GM12873 (cell line): ENCODE data around the gene CIPC.

Experiments
- CTCF ChIP-seq: IDR thresholded peaks from 2 replicates; pipeline ENCODE4 v1.5.1; 2012; ENCODE audit warnings: low read depth, mild to moderate bottlenecking, moderate library complexity, low read length, control low read depth; ENCODE audit not compliant: insufficient read depth; ENCODE audit errors: missing control alignments

CIPC gene

GRCh38 chr14:77151918-77152588, 54.0 kb downstream of the CIPC start:
- TF ChIP-seq CTCF: peak; percentile 21

DNA sequence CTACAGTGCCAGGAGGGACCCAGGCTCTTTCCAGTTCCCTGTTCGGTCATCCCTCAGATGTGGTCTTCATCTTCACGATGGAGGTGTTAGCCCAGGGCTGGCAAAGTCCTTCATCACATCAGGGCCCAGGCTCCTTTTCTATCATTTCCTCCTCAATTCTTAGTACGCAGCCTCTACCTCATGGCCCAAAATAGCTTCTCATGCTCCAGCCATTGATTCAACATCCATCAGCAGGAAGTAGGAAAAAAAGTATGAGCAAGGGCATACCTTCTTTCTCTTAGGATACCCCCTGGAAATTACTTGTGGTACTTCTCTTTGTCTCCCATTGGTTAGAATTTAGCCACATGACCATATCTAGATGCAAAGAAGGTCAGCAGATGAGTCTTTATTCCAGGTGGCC, 55.7 kb downstream of the CIPC start:
- TF ChIP-seq CTCF: no peak

- no peak for TF ChIP-seq CTCF
These were observed 56.4 kb downstream of the CIPC start for GRCh38 chr14:77154421-77154820.

DNA sequence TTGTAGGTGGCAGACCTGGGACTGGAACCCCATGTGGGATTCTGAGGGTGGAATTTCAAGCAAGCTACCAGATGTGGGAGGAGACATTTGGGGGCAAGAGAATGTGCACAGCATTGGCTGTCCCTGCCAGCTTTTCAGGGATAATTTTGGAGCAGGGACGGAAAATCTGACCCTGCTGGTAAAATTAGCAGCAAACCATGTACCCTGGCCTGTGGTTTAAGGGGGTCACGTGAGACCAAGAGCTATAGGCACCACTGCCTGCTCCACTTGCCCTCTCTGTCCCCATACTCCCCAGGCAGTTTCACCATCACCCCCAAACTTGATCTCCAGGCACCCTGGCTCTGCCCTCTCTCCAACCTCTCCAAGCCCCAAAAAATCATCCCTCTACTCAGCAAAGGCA, 57.0 kb downstream of the CIPC start:
- no peak for TF ChIP-seq CTCF

DNA sequence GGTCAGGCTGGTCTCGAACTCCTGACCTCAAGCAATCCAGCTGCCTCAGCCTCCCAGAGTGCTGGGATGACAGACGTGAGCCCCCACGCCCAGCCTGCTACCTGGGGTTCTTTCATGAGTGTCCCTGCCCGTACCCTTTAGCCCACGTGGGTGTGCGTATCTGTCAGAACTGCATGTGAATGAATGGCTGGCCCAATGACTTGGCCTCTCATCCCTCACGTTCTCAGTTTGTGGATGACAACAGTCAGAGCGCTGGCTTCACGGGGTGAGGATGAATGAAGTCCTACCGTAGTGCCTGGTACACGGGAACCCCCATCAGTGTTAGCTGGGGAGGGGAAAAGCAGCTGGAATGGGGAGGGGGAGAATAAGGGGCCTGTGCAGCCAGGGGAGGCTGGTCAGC, 59.7 kb downstream of the CIPC start:
- no peak for TF ChIP-seq CTCF

DNA sequence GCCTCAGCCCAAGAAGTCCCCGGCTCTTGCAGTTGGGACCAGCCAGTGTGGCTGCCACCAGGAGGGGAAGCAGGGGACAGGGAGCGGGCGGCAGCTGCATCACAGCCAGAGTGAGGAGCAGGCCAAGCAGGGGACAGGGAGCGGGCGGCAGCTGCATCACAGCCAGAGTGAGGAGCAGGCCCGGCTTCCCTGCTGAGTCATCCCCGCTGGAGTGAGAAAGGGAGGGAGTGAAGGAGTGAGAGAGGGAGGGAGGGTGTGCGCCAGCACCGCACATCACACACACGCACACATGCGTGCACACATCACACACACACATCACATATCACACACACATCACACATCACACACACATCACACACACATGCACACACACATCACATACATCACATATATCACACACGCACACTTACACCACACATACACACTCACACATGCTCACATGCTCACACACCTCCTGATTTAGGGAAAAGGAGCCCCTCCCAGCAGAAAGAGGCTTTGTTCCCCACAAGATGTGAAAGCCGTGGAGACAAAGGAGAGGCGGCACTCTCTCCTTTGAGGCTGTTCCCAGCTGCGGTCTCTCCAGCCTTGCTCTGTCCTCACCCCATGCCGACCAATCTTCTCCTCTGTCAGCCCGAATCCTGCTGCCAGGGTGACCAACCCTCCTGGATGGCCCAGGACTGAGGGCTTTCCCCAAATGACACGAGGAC, 60.3 kb downstream of the CIPC start:
- TF ChIP-seq CTCF: no peak

DNA sequence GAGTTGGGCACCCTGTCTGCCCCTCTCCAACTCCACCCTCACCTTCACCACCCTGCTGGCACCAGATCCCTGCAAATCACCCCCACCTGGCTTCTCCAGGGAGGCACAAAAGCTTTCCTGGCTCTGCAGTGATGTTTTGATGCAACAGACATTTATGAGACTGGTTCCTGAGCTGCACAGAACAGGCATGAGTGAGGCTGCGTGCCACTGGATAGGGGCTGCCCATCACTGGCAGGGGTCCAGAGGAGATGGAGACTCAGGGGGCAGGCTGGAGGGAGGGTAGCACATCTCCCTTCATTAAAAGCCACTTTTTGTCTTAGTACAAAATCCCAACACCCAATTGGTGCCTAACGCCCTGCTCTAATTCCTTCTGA, 60.8 kb downstream of the CIPC start:
- TF ChIP-seq CTCF: no peak
